GM18526 (cell line): Measurements from ENCODE around the gene LURAP1L.

Experiments
- POLR2A ChIP-seq: IDR thresholded peaks from 3 replicates; pipeline ENCODE4 v1.6.1; 2011; ENCODE audit not compliant: insufficient read length; ENCODE audit errors: extremely low read depth

LURAP1L gene

GRCh38 chr9:12859704-12860251 lies 85.0 kb downstream of the LURAP1L start:
- TF ChIP-seq POLR2A: no peak

GRCh38 chr9:12860998-12861397 lies 86.2 kb downstream of the LURAP1L start:
- no peak for TF ChIP-seq POLR2A

DNA sequence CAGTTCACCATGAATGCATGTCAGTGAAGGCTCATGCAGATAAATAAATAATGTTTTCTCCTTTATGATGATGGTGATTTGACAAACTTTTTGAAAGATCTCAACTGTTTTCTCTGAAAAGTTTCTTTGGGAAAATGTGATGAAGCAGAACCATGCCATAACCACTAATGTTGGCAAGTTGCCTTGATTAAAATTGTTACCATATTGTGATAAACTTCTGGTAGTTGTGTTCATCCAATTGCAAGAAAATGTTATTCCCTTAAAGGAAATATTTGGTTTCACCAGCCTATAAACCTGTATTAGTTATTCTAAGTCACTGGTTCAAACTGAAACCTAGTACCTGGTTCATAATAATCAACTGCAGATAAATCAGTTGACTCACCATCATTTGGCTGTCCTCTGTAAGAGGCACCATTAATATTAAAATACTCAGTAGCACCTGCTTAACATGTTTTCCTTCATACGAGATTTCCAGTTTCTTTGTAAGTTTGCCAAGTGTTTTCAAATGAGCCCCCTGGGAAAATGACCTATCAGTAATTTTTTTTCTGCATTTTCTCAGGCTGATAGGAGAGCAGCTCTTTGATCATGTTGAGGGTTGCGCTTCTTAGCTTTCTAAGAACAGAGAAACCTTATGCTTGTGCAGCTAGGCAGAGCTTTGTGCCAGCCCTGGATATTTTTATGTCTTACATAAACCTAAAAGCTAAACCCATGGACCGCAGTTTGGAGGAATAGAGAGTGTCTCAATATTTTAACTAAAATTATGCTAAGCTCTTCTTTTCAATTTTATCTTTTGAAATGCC lies 88.0 kb downstream of the LURAP1L start:
- no peak for TF ChIP-seq POLR2A

DNA sequence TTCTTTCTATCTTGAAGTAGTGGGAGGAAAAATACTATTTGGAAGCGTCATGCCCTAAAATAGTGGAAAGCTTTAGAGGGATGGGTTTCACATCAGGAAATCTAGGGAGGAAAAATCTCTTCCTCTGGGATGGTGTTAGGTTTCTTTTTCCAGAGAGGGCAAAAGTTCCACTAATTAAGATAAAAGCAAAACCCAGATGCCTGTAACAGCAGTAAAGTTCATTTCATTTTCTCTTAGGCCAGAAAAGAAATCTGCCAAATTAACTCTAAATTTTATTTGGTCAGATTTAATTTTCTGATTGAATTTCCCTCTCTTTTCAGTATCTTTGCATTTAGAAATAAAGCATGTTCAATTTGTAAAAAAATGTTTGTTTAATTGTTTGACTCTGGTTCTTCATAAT lies 88.8 kb downstream of the LURAP1L start:
- no peak for TF ChIP-seq POLR2A
